GM12872 (cell line): ENCODE data around the gene ZNF175.
A peak's percentile ranks its signal among the peaks of the same experiment; 100 is the strongest.
"Not testable (repeated sequence)": the region's sequence is repeated elsewhere in the genome, so short reads cannot be mapped to it uniquely, and the experiment has no call there.

Experiments used
- CTCF ChIP-seq: IDR thresholded peaks from 3 replicates; pipeline ENCODE4 v1.5.1; 2011; ENCODE audit warnings: low read depth, mild to moderate bottlenecking, low read length, moderate library complexity; ENCODE audit not compliant: insufficient read depth

Gene ZNF175

GRCh38 chr19:51621178-51621577, 50.1 kb downstream of the ZNF175 start:
- TF ChIP-seq CTCF: no peak

- no peak for TF ChIP-seq CTCF
Measured at GRCh38 chr19:51626675-51627074, 55.6 kb downstream of the ZNF175 start.

GRCh38 chr19:51627491-51628138, 56.5 kb downstream of the ZNF175 start:
- TF ChIP-seq CTCF: no peak

- no peak for TF ChIP-seq CTCF
Measured at GRCh38 chr19:51628153-51628939, 57.3 kb downstream of the ZNF175 start.

- not testable (repeated sequence) for TF ChIP-seq CTCF
Measured at GRCh38 chr19:51630315-51630714, 59.2 kb downstream of the ZNF175 start, which contains the start of gene SIGLEC5. Gene SIGLEC5 (minus strand): TSS chr19:51630401. CDS start chr19:51630335, 66 bp downstream.

GRCh38 chr19:51632126-51632525, 61.0 kb downstream of the ZNF175 start:
- TF ChIP-seq CTCF: no peak

- TF ChIP-seq CTCF: peak; percentile 59
Measured at GRCh38 chr19:51637362-51637978, 66.4 kb downstream of the ZNF175 start.
